Stimulated activated CD8-positive, alpha-beta memory T cell treated with anti-CD3 and anti-CD28 coated beads, Interleukin-7, amount 100 ng/mL, for 24 hours (primary cell): ENCODE measurements around the gene RTBDN.

Experiments used
- DNase-seq: peaks from one replicate; pipeline ENCODE4 v3.0.0-alpha.2; 2020; ENCODE audit warnings: low read depth

Gene RTBDN

DNA sequence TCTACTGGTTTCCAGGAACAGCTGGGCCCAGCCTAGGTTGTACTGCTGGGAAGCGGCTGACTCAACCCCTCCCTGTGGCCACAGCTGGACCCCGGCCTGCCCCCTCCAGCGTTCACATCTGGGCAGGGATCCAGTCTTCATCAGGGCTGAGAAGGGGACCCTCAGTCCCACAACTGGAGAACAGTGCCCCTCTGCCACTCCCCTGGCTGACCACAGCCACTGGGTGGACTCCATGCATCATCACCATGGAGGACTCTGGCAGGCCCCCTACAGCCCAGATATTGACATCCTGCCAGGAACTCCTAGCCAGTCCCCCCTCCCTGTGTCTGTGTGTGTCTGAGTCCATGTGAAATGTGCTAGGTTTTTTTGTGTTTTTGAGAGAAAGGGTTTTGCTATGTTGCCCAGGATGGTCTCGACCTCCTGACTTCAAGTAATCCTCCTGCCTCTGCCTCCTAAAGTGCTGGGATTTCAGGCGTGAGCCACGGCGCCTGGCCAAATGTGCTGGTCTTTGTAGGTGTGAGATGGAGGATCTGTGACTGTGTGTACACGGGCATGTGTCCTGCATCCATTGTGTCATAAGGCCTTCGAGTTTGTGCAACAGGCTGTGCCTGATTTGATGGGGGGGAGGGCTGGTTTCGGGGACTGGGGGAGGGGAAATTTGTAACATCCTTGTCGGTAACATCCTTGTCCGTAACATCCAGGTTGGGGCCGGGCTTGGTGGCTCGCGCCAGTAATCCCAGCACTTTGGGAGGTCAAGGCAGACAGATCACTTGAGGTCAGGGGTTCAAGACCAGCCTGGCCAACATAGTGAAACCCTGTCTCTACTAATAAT lies 55.0 kb downstream of the RTBDN start:
- DNase-seq: no peak

DNA sequence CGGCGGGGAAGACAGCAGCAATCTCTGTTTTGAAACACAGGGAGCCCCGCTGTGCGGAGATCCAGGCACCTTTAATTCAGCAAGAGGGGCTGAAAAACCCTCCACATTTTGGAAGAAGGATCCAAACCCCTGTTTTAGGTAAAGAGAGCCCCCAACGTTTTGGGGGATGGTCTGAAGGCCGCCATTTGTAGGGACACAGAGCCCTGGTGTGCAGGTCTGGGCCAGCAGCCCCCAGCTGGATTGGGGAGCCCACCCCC lies 55.5 kb downstream of the RTBDN start:
- DNase-seq: no peak

DNA sequence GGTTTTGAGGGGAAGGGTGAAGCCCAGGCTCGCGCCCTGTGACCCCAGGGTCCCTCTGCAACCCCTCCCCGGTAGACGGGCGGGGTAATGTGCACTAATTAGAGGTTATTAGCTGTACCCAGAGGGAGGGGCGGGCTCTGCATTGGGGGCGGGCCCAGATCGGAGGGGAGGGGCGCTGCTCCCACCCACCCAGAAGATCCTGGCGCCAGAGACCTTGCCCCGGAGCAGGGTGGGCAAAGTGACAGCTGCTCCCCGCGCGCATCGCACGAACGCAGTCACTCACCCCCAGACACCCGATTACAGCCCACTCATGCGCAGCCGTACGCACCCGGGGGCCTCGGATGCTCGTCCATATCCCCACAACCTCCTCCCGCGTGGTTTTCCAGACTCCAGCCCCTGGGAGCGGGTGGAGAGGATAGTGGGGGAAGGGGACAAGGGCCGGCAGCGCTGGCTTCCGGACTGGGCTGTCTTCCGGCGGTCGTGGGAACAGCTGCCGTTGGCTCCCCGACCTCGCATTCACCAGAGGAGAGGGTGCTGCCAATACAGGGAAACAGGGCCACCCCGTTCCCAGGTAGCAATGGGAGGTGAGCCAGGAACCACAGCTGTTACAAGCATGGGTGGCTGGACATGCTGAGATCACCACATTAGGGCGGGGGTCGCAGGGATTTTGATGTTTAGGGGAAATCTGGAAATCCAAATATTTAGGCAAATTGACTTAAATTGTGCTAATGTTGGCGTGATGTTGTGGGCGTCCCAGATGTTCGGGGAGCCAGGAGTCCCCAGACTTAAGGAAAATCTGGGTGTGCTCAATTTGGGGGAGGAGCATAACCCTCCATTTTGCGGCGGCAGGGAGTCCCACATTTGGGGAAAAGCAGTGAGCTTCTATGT lies 56.1 kb downstream of the RTBDN start:
- DNase-seq: no peak

DNA sequence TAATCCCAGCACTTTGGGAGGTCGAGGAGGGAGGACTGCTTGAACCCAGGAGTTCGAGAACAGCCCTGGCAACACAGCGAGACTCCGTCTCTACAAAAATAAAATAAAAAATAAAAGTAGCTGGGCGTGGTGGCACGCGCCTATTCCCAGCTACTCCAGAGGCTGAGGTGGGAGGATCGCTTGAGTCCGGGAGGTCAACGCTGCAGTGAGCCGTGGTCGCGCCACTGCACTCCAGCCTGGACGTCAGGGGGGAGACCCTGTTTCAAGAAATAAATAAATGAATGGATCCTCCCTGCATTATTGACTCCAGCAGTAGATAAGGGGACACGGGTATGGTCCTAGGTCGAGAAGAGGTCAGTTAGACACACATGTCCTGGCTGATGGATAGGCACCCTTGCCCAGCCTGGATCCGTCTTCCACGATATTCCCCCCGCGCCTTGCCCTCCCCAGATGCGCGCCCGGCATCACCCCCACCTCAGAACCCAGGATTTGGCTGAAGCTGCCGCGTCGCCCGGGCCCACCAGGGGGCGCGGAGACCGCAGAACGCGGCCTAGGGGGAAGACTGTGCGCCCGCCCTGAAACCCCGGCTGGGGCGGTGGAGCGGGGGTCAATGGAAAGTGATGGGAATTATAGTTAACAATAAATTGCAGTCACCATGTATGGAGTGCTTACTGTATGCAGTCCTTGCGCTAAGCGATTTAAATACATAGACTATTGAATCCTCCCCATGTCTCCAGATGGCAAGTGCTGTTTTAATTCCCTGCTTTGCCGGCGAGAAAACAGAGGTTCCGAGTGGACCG lies 57.0 kb downstream of the RTBDN start:
- DNase-seq: peak; percentile 69
